Measurements from ENCODE around the gene ARNT2.

The ARNT2 gene

DNA sequence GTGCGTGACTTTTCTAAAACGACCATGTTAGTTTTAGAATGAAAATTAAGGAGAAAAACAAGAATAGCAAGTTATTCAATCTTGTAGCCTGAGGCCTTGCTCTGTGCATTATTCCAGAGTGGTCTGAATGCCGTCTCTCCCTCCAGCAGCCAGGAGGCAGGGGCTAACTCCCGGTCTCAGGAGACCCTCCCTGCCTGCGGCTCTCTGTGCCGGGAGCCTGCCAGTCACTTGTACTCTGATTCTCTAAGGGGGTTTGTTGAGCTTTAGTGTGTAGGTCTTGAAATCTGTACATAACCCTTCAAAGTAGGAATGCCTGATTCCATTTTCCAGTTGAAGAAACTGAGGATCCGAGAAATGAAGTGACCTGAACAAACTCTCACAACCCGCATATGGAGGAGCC lies 97.3 kb downstream of the ARNT2 start:
- no peaks in the 10 kb centered on the region for H3K36me3 ChIP-seq (replicated peaks; ENCODE audit: insufficient read depth, low read length)
- H2AFZ ChIP-seq (ENCODE audit: low read length), result no peak overlapping the region
- H3K27ac ChIP-seq (ENCODE audit: low read length), result no peak overlapping the region
- H3K27me3 ChIP-seq (replicated peaks; ENCODE audit: insufficient read depth, low read length), result no peaks in the 10 kb centered on the region
- H3K4me3 ChIP-seq (ENCODE audit: low read length), result no peak overlapping the region
- no peaks in the 10 kb centered on the region for H3K9me2 ChIP-seq (replicated peaks; ENCODE audit: insufficient read depth, low read length)
- no peaks in the 10 kb centered on the region for H3K79me2 ChIP-seq (ENCODE audit: low read length)
- no peak overlapping the region for H3K4me2 ChIP-seq (ENCODE audit: low read depth, low read length)
- no peaks in the 10 kb centered on the region for H3K9me3 ChIP-seq (replicated peaks; ENCODE audit: insufficient read depth, low read length)
- no peak for DNase-seq
- no peak overlapping the region for H3K9ac ChIP-seq (ENCODE audit: low read length)
- H3F3A ChIP-seq (ENCODE audit: insufficient read depth, low read length), result no peaks in the 10 kb centered on the region
- no peak for TF ChIP-seq EZH2 (optimal IDR thresholded peaks at IDR 0.05; ENCODE audit: low read depth, low read length)
- TF ChIP-seq, protein P1, sequence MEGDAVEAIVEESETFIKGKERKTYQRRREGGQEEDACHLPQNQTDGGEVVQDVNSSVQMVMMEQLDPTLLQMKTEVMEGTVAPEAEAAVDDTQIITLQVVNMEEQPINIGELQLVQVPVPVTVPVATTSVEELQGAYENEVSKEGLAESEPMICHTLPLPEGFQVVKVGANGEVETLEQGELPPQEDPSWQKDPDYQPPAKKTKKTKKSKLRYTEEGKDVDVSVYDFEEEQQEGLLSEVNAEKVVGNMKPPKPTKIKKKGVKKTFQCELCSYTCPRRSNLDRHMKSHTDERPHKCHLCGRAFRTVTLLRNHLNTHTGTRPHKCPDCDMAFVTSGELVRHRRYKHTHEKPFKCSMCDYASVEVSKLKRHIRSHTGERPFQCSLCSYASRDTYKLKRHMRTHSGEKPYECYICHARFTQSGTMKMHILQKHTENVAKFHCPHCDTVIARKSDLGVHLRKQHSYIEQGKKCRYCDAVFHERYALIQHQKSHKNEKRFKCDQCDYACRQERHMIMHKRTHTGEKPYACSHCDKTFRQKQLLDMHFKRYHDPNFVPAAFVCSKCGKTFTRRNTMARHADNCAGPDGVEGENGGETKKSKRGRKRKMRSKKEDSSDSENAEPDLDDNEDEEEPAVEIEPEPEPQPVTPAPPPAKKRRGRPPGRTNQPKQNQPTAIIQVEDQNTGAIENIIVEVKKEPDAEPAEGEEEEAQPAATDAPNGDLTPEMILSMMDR (IDR thresholded peaks at IDR 0.05; ENCODE audit: low read length), result no peak
- TF ChIP-seq EZH2phosphoT487 (IDR thresholded peaks at IDR 0.05; ENCODE audit: low read length), result no peak
- H3K4me1 ChIP-seq (ENCODE audit: low read length), result no peaks in the 10 kb centered on the region
- H4K20me1 ChIP-seq (ENCODE audit: insufficient read depth, low read length), result no peaks in the 10 kb centered on the region

DNA sequence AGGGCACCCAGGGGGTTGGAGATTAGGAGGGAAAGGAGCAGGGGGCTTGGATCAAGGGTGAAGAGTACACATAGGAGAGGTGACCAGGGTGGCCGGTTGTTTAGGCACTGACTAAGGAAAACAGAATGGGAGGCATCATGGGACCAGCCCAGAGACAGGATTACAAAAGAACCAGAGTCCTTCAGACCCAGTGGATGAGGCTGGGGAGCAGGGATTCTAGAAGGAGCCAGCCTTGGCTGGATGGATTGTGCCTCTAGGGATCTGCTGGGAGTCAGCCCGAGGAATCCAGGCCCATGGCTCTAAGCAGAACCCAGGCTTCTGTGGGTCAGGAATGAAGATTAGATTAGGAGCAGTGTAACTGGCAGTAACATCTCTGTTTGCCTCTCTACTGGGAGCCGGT lies 98.6 kb downstream of the ARNT2 start:
- H4K20me1 ChIP-seq (ENCODE audit: insufficient read depth, low read length), result no peaks in the 10 kb centered on the region
- TF ChIP-seq EZH2 (optimal IDR thresholded peaks at IDR 0.05; ENCODE audit: low read depth, low read length) (no peak), EZH2phosphoT487 (IDR thresholded peaks at IDR 0.05; ENCODE audit: low read length) (no peak)
- TF ChIP-seq, protein P1 (IDR thresholded peaks at IDR 0.05; ENCODE audit: low read length), result no peak

DNA sequence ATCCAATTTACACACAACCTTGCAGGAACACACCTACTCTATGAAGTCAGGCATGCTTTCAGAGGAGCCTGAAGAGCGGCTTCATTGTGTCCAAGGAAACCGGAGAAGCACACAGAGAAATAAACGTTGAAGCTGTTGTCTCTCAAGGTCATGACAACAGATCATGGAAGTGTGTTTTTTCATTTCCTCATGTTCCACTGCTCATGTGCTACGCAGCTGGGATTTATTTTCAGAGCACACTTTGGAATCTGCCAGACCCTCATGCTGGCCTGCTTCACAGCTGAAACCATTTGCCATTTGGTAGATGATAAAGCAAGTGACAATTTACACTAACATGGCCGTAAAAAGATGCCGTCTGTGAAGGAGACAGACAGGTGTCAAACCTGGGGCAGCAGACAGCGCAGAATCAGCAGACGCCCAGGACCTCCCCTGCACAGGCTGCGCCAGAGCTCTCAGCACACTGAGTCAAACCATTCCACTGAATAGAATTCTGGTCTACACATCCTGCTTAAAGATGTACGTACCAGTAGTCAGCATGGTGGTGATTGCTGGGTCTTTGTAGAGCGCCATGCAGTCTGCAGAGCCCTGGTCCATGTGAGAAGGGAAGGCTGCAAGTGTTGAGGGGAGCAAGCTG lies 99.3 kb downstream of the ARNT2 start:
- no peak overlapping the region for H3K4me2 ChIP-seq (ENCODE audit: low read depth, low read length)
- no peak overlapping the region for H3K4me3 ChIP-seq (ENCODE audit: low read length)
- H3K4me1 ChIP-seq (ENCODE audit: low read length), result no peaks in the 10 kb centered on the region
- H3F3A ChIP-seq (ENCODE audit: insufficient read depth, low read length), result no peaks in the 10 kb centered on the region
- no peaks in the 10 kb centered on the region for H3K9me3 ChIP-seq (replicated peaks; ENCODE audit: insufficient read depth, low read length)
- no peak for DNase-seq
- no peak overlapping the region for H3K9ac ChIP-seq (ENCODE audit: low read length)
- TF ChIP-seq EZH2phosphoT487 (IDR thresholded peaks at IDR 0.05; ENCODE audit: low read length), result no peak
- TF ChIP-seq EZH2 (optimal IDR thresholded peaks at IDR 0.05; ENCODE audit: low read depth, low read length), result no peak
- TF ChIP-seq, protein P1 (IDR thresholded peaks at IDR 0.05; ENCODE audit: low read length), result no peak
- no peak overlapping the region for H3K27ac ChIP-seq (ENCODE audit: low read length)
- no peaks in the 10 kb centered on the region for H3K27me3 ChIP-seq (replicated peaks; ENCODE audit: insufficient read depth, low read length)
- no peak overlapping the region for H2AFZ ChIP-seq (ENCODE audit: low read length)
- no peaks in the 10 kb centered on the region for H4K20me1 ChIP-seq (ENCODE audit: insufficient read depth, low read length)
- H3K79me2 ChIP-seq (ENCODE audit: low read length), result no peaks in the 10 kb centered on the region
- no peaks in the 10 kb centered on the region for H3K9me2 ChIP-seq (replicated peaks; ENCODE audit: insufficient read depth, low read length)
- no peaks in the 10 kb centered on the region for H3K36me3 ChIP-seq (replicated peaks; ENCODE audit: insufficient read depth, low read length)

More for the DNA sequence above, 98.6 kb downstream of the ARNT2 start:
- Histone ChIP-seq H3K9ac (ENCODE audit: low read length) (no peak overlapping the region), H3F3A (ENCODE audit: insufficient read depth, low read length) (no peaks in the 10 kb centered on the region), H3K4me2 (ENCODE audit: low read depth, low read length) (no peak overlapping the region), H3K27me3 (replicated peaks; ENCODE audit: insufficient read depth, low read length) (no peaks in the 10 kb centered on the region), H3K36me3 (replicated peaks; ENCODE audit: insufficient read depth, low read length) (no peaks in the 10 kb centered on the region), H3K4me1 (ENCODE audit: low read length) (no peaks in the 10 kb centered on the region), H3K4me3 (ENCODE audit: low read length) (no peak overlapping the region), H3K27ac (ENCODE audit: low read length) (no peak overlapping the region), H2AFZ (ENCODE audit: low read length) (no peak overlapping the region), H3K9me3 (replicated peaks; ENCODE audit: insufficient read depth, low read length) (no peaks in the 10 kb centered on the region), H3K9me2 (replicated peaks; ENCODE audit: insufficient read depth, low read length) (no peaks in the 10 kb centered on the region), H3K79me2 (ENCODE audit: low read length) (no peaks in the 10 kb centered on the region)
- DNase-seq, result no peak
